ENCODE results near the gene VSNL1. TPM values are rescaled to one million over a fixed set of nuclear protein-coding genes. Genes with fewer than 3 reads are reported as not detected.

The VSNL1 gene
- total RNA-seq, 1 experiment from 2014 or later: 9.9 TPM

DNA sequence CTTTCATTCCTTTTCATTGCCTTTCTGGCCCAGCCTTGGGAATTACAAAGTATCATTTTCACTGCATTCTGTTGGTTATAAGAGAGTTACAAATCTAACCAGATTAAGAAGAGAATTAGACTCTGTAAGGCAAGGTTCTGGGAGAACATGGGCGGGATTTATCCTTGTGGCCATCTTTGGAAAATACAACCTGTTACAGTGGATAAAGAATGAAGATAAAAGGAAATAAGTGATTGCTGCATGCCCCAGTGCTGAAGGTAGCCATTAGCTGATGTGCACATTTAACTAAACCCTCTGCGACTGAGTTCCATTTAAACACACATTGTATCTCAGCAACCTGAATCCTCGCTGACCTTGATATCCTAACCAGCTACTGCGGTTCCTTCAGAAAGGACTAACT is 119.7 kb downstream of the VSNL1 start:
- no peak overlapping the region for H3T11ph ChIP-seq (ENCODE audit: low read length)
- Mint-ChIP-seq H3K27ac (no peak overlapping the region), H3K27me3 (ENCODE audit: low read depth) (no peaks in the 10 kb centered on the region), H3K9me3 (no peaks in the 10 kb centered on the region), H3K36me3 (ENCODE audit: insufficient read depth in 1 of 3, low read depth in 3 of 3) (peaks cover 20 to 23% (median 22%) of the 10 kb centered on the region in 3 experiments; a peak in 6 of 7 replicates), H3K4me1 (no peaks in the 10 kb centered on the region), H3K4me3 (no peak overlapping the region)
- H2AK5ac ChIP-seq (ENCODE audit: insufficient read length, low read length): no peak overlapping the region
- H3K79me2 ChIP-seq (ENCODE audit: insufficient read depth, low read length): no peaks in the 10 kb centered on the region
- H2BK120ac ChIP-seq (ENCODE audit: low read depth, low read length, poor library complexity, severe bottlenecking): no peak overlapping the region
- H3K4me2 ChIP-seq (ENCODE audit: insufficient read depth, insufficient read length, low read length): no peak overlapping the region
- no peak overlapping the region for H3K27ac ChIP-seq (ENCODE audit: insufficient read length, low read depth, low read length)
- no peak overlapping the region for H3K14ac ChIP-seq (ENCODE audit: insufficient read depth, low read length)
- H2BK20ac ChIP-seq (ENCODE audit: low read depth, low read length, poor library complexity, severe bottlenecking): no peak overlapping the region
- H3K9me3 ChIP-seq (ENCODE audit: control insufficient read depth, low read depth, low read length): no peaks in the 10 kb centered on the region
- no peaks in the 10 kb centered on the region for H3K4me1 ChIP-seq (ENCODE audit: insufficient read depth, low read length)
- H4K91ac ChIP-seq (ENCODE audit: insufficient read length, low read depth, low read length): no peak overlapping the region
- H2AFZ ChIP-seq (ENCODE audit: low read length): no peak overlapping the region
- no CpG with 5 or more reads among the region's 4 CpGs for WGBS (ENCODE audit: extremely low coverage, insufficient read length, low lambda C conversion rate)
- H3K27me3 ChIP-seq (ENCODE audit: insufficient read depth, low read length): no peaks in the 10 kb centered on the region
- no peak overlapping the region for H3K56ac ChIP-seq (ENCODE audit: insufficient read length, low read depth, low read length)
- H3K79me1 ChIP-seq (ENCODE audit: insufficient read depth, low read depth, low read length, poor library complexity, severe bottlenecking): no peaks in the 10 kb centered on the region
- H4K20me1 ChIP-seq (ENCODE audit: control insufficient read depth, insufficient read depth, insufficient read length): no peaks in the 10 kb centered on the region
- H3K23me2 ChIP-seq (ENCODE audit: insufficient read length, low read depth, low read length, poor library complexity, severe bottlenecking): no peaks in the 10 kb centered on the region
- no peak for DNase-seq
- no peak overlapping the region for H2BK5ac ChIP-seq (ENCODE audit: insufficient read length, low read length)
- no peak overlapping the region for H2BK12ac ChIP-seq (ENCODE audit: insufficient read length, low read depth, low read length)
- no peak overlapping the region for H4K5ac ChIP-seq (ENCODE audit: insufficient read length, low read depth, low read length)
- H3K23ac ChIP-seq (ENCODE audit: insufficient read length, low read depth, low read length): no peak overlapping the region
- TF ChIP-seq CTCF (conservative IDR thresholded peaks at IDR 0.05): 0 out of 3 replicates have a peak, but pooled peaks have one; percentile 26
- H3K18ac ChIP-seq (ENCODE audit: insufficient read length, low read depth, low read length): no peak overlapping the region
- H3K9ac ChIP-seq (ENCODE audit: extremely low read depth, insufficient read length, low read length): no peak overlapping the region
- H2BK15ac ChIP-seq (ENCODE audit: low read depth, low read length): no peak overlapping the region
- H4K8ac ChIP-seq (replicated peaks; ENCODE audit: insufficient read length, low read depth, low read length): no peak overlapping the region
- H3K4ac ChIP-seq (ENCODE audit: low read depth, low read length): no peak overlapping the region
